Central memory CD8-positive, alpha-beta T cell (primary cell): ENCODE data around the gene SLC44A3.
"Not testable (repeated sequence)": the region's sequence is repeated elsewhere in the genome, so short reads cannot be mapped to it uniquely, and the experiment has no call there.

Experiments used
- ATAC-seq: fragments of 150-1000 bp; cut with Tn5 transposase; replicated peaks from 2 replicates; pipeline ENCODE4 v1.10.0; 2022; ENCODE audit warnings: mild to moderate bottlenecking, moderate FRiP score, moderate number of reproducible peaks; ENCODE audit not compliant: poor library complexity, severe bottlenecking; ENCODE audit errors: extremely low read depth
- DNase-seq, 2 donors: peaks; one replicate each; pipeline ENCODE4 v3.0.0; 2021; ENCODE audit warnings: low spot score in 2 of 2
- H3K27ac Mint-ChIP-seq: one replicate; pipeline ENCODE4 v1.8.0; 2022; ENCODE audit warnings: low read depth, mild to moderate bottlenecking, moderate library complexity, mixed read lengths
- H3K27me3 Mint-ChIP-seq: one replicate; pipeline ENCODE4 v1.8.0; 2022; ENCODE audit warnings: mixed read lengths
- H3K36me3 Mint-ChIP-seq: one replicate; pipeline ENCODE4 v1.8.0; 2022; ENCODE audit warnings: mild to moderate bottlenecking, moderate library complexity, mixed read lengths; ENCODE audit not compliant: insufficient read depth
- H3K4me1 Mint-ChIP-seq: one replicate; pipeline ENCODE4 v1.8.0; 2022; ENCODE audit warnings: mixed read lengths
- H3K4me3 Mint-ChIP-seq: one replicate; pipeline ENCODE4 v1.8.0; 2022; ENCODE audit warnings: mild to moderate bottlenecking, moderate library complexity, mixed read lengths
- H3K9me3 Mint-ChIP-seq: one replicate; pipeline ENCODE4 v1.8.0; 2022; ENCODE audit warnings: mixed read lengths

Gene SLC44A3

GRCh38 chr1:94928293-94928939 is 108.3 kb downstream of the SLC44A3 start:
- no peak for ATAC-seq
- Mint-ChIP-seq H3K4me3 (peak overlapping the region; percentile 73), H3K27ac (no peak overlapping the region), H3K9me3 (no peaks in the 10 kb centered on the region), H3K36me3 (no peaks in the 10 kb centered on the region), H3K27me3 (peaks cover 64% of the 10 kb centered on the region), H3K4me1 (peaks cover 8% of the 10 kb centered on the region)
- DNase-seq: no peak

- no peak overlapping the region for H3K4me3 Mint-ChIP-seq
- H3K27ac Mint-ChIP-seq: no peak overlapping the region
- ATAC-seq: no peak
- DNase-seq: no peak
- peaks cover 8% of the 10 kb centered on the region for H3K4me1 Mint-ChIP-seq
- H3K9me3 Mint-ChIP-seq: no peaks in the 10 kb centered on the region
- no peaks in the 10 kb centered on the region for H3K36me3 Mint-ChIP-seq
- peaks cover 54% of the 10 kb centered on the region for H3K27me3 Mint-ChIP-seq
Observed at GRCh38 chr1:94929351-94930217, 109.4 kb downstream of the SLC44A3 start.

- Mint-ChIP-seq H3K36me3 (no peaks in the 10 kb centered on the region), H3K27me3 (peaks cover 52% of the 10 kb centered on the region), H3K4me3 (no peak overlapping the region), H3K27ac (no peak overlapping the region), H3K4me1 (peaks cover 8% of the 10 kb centered on the region), H3K9me3 (no peaks in the 10 kb centered on the region)
- DNase-seq (no peak), ATAC-seq (no peak)
Observed at GRCh38 chr1:94931254-94931841, 111.2 kb downstream of the SLC44A3 start.

GRCh38 chr1:94934551-94934950 is 114.4 kb downstream of the SLC44A3 start:
- H3K4me1 Mint-ChIP-seq: no peaks in the 10 kb centered on the region
- H3K36me3 Mint-ChIP-seq: no peaks in the 10 kb centered on the region
- DNase-seq: no peak
- no peak overlapping the region for H3K4me3 Mint-ChIP-seq
- H3K9me3 Mint-ChIP-seq: no peaks in the 10 kb centered on the region
- H3K27ac Mint-ChIP-seq: no peak overlapping the region
- peaks cover 41% of the 10 kb centered on the region for H3K27me3 Mint-ChIP-seq
- no peak for ATAC-seq

GRCh38 chr1:94935034-94935433 is 114.9 kb downstream of the SLC44A3 start:
- H3K9me3 Mint-ChIP-seq: no peaks in the 10 kb centered on the region
- H3K27me3 Mint-ChIP-seq: peaks cover 36% of the 10 kb centered on the region
- ATAC-seq: no peak
- H3K27ac Mint-ChIP-seq: no peak overlapping the region
- DNase-seq: no peak
- no peaks in the 10 kb centered on the region for H3K36me3 Mint-ChIP-seq
- H3K4me3 Mint-ChIP-seq: no peak overlapping the region
- H3K4me1 Mint-ChIP-seq: no peaks in the 10 kb centered on the region

- H3K4me1 Mint-ChIP-seq: no peaks in the 10 kb centered on the region
- DNase-seq (no peak), ATAC-seq (no peak)
- no peak overlapping the region for H3K27ac Mint-ChIP-seq
- no peaks in the 10 kb centered on the region for H3K9me3 Mint-ChIP-seq
- H3K36me3 Mint-ChIP-seq: no peaks in the 10 kb centered on the region
- H3K27me3 Mint-ChIP-seq: peaks cover 31% of the 10 kb centered on the region
- H3K4me3 Mint-ChIP-seq: no peak overlapping the region
Observed at GRCh38 chr1:94935476-94935875, 115.3 kb downstream of the SLC44A3 start.

GRCh38 chr1:94936861-94937620 is 116.9 kb downstream of the SLC44A3 start:
- H3K27ac Mint-ChIP-seq: no peak overlapping the region
- H3K36me3 Mint-ChIP-seq: no peaks in the 10 kb centered on the region
- no peaks in the 10 kb centered on the region for H3K9me3 Mint-ChIP-seq
- H3K4me1 Mint-ChIP-seq: no peaks in the 10 kb centered on the region
- ATAC-seq: no peak
- H3K27me3 Mint-ChIP-seq: peaks cover 29% of the 10 kb centered on the region
- no peak overlapping the region for H3K4me3 Mint-ChIP-seq
- no peak for DNase-seq

- H3K4me3 Mint-ChIP-seq: no peak overlapping the region
- no peak overlapping the region for H3K27ac Mint-ChIP-seq
- H3K9me3 Mint-ChIP-seq: no peaks in the 10 kb centered on the region
- H3K4me1 Mint-ChIP-seq: no peaks in the 10 kb centered on the region
- ATAC-seq (no peak), DNase-seq (no peak)
- peaks cover 30% of the 10 kb centered on the region for H3K27me3 Mint-ChIP-seq
- no peaks in the 10 kb centered on the region for H3K36me3 Mint-ChIP-seq
Observed at GRCh38 chr1:94937820-94938219, 117.7 kb downstream of the SLC44A3 start.

GRCh38 chr1:94940738-94941137 is 120.6 kb downstream of the SLC44A3 start:
- DNase-seq (no peak), ATAC-seq (no peak)
- H3K36me3 Mint-ChIP-seq: no peaks in the 10 kb centered on the region
- H3K4me3 Mint-ChIP-seq: no peak overlapping the region
- peaks cover 45% of the 10 kb centered on the region for H3K27me3 Mint-ChIP-seq
- no peaks in the 10 kb centered on the region for H3K4me1 Mint-ChIP-seq
- H3K27ac Mint-ChIP-seq: no peak overlapping the region
- no peaks in the 10 kb centered on the region for H3K9me3 Mint-ChIP-seq

- not testable (repeated sequence) for H3K9me3 Mint-ChIP-seq, H3K36me3 Mint-ChIP-seq, H3K4me1 Mint-ChIP-seq, H3K27ac Mint-ChIP-seq, ATAC-seq, H3K4me3 Mint-ChIP-seq, DNase-seq
- H3K27me3 Mint-ChIP-seq: peaks cover 49% of the 10 kb centered on the region
Observed at GRCh38 chr1:94941480-94941879, 121.3 kb downstream of the SLC44A3 start.

GRCh38 chr1:94942171-94943128 is 122.3 kb downstream of the SLC44A3 start:
- H3K36me3 Mint-ChIP-seq: no peaks in the 10 kb centered on the region
- H3K27me3 Mint-ChIP-seq: peaks cover 49% of the 10 kb centered on the region
- H3K4me3 Mint-ChIP-seq: no peak overlapping the region
- no peaks in the 10 kb centered on the region for H3K4me1 Mint-ChIP-seq
- H3K9me3 Mint-ChIP-seq: no peaks in the 10 kb centered on the region
- ATAC-seq (no peak), DNase-seq (no peak)
- H3K27ac Mint-ChIP-seq: no peak overlapping the region
